HUES64 (cell line): ENCODE data around the gene ACAP2.

Experiments
- H3K27ac ChIP-seq: 2 replicates; pipeline ENCODE4 v1.7.0; 2013; ENCODE audit warnings: low read depth, low read length, inconsistent platforms
- H3K27me3 ChIP-seq: 2 replicates; pipeline ENCODE4 v1.6.1; 2013; ENCODE audit warnings: mild to moderate bottlenecking, low read length; ENCODE audit not compliant: insufficient read depth
- H3K36me3 ChIP-seq: 2 replicates; pipeline ENCODE4 v1.6.1; 2013; ENCODE audit warnings: mild to moderate bottlenecking, low read length; ENCODE audit not compliant: insufficient read depth
- H3K4me1 ChIP-seq: 2 replicates; pipeline ENCODE4 v1.6.1; 2013; ENCODE audit warnings: mild to moderate bottlenecking, low read length, moderate library complexity; ENCODE audit not compliant: insufficient read depth
- H3K4me3 ChIP-seq: 2 replicates; pipeline ENCODE4 v1.5.1; 2013; ENCODE audit warnings: mild to moderate bottlenecking, low read length, moderate library complexity
- H3K9ac ChIP-seq: 2 replicates; pipeline ENCODE4 v1.6.1; 2013; ENCODE audit warnings: mild to moderate bottlenecking, low read depth, low read length
- H3K9me3 ChIP-seq: 2 replicates; pipeline ENCODE4 v1.6.1; 2013; ENCODE audit warnings: low read depth, low read length; ENCODE audit not compliant: insufficient read depth
- WGBS: fragments of 150-250, 120-280 bp; methylation state at CpG from one replicate; pipeline ENCODE4 v1.1.7; 2013; ENCODE audit warnings: missing lambda C conversion rate; 5-methylcytosine and 5-hydroxymethylcytosine counted together

The ACAP2 gene

DNA sequence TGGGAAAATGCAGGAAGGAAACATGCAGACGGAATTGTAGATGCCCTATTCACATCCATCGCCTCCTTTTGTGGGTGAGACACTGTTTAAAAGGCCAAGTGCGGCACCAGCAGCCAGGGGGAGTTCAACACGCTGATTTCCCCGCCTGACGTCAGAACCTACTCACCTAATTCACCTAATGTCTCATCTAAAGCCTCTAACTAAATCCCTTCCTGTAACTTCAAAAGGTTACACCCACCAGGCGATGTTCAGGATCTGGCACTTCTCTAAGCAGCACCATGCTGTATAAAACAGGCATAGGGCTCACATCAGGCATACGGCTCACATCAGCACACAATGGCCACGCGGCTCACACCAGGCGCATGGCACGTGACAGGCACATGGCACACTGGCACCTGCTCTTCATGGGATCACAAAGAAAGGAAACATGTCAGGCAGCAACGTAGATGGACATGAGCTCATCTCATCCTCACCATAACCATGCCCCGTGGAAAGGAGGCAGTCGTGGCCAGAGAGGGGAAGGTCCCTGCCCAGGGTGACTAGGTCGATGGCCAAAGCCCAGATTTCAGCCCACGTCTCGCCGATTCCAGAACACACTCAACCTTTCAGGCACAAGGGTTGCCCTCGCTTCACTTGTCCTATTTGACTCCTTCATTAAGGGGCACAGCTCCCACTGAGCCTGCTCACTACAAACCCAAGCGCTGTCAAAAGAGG, 193.6 kb downstream of the ACAP2 start:
- Histone ChIP-seq H3K4me1 (peaks cover 25% of the 10 kb centered on the region), H3K27me3 (no peaks in the 10 kb centered on the region), H3K9ac (no peak overlapping the region), H3K9me3 (no peaks in the 10 kb centered on the region), H3K27ac (no peak overlapping the region), H3K4me3 (no peak overlapping the region), H3K36me3 (0 out of 2 replicates have a peak, but pooled peaks cover 5% of the 10 kb centered on the region)
- WGBS: 93% methylated on average over 21 of the region's 21 CpGs

- Histone ChIP-seq H3K4me1 (peaks cover 23% of the 10 kb centered on the region), H3K4me3 (no peak overlapping the region)
- WGBS: 92% methylated on average over 8 of the region's 8 CpGs
Measured at GRCh38 chr3:195248281-195248680, 194.5 kb downstream of the ACAP2 start.

DNA sequence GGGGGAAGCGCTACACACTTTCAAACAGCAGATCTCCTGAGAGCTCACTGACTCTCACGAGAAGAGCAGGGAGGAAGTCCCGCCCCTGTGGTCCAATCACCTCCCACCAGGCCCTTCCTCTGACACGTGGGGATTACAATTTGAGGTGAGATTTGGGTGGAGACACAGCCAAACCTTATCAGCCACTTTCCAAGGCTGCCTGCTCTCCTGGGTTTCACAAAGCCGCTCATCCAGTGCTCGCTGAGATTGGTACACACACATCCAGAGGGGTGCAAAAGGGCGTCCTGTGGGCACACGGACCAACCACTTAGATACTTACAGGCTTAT, 195.0 kb downstream of the ACAP2 start:
- 0 out of 2 replicates have a peak, but pooled peaks cover 5% of the 10 kb centered on the region for H3K36me3 ChIP-seq
- no peak overlapping the region for H3K4me3 ChIP-seq
- H3K27ac ChIP-seq: no peak overlapping the region
- 88% methylated on average over 4 of the region's 8 CpGs for WGBS
- H3K9me3 ChIP-seq: no peaks in the 10 kb centered on the region
- H3K9ac ChIP-seq: no peak overlapping the region
- H3K4me1 ChIP-seq: peaks cover 20% of the 10 kb centered on the region
- no peaks in the 10 kb centered on the region for H3K27me3 ChIP-seq

More at GRCh38 chr3:195248281-195248680, 194.5 kb downstream of the ACAP2 start:
- H3K9ac ChIP-seq: no peak overlapping the region
- no peaks in the 10 kb centered on the region for H3K9me3 ChIP-seq
- H3K27me3 ChIP-seq: no peaks in the 10 kb centered on the region
- H3K27ac ChIP-seq: no peak overlapping the region
- H3K36me3 ChIP-seq: 0 out of 2 replicates have a peak, but pooled peaks cover 5% of the 10 kb centered on the region

DNA sequence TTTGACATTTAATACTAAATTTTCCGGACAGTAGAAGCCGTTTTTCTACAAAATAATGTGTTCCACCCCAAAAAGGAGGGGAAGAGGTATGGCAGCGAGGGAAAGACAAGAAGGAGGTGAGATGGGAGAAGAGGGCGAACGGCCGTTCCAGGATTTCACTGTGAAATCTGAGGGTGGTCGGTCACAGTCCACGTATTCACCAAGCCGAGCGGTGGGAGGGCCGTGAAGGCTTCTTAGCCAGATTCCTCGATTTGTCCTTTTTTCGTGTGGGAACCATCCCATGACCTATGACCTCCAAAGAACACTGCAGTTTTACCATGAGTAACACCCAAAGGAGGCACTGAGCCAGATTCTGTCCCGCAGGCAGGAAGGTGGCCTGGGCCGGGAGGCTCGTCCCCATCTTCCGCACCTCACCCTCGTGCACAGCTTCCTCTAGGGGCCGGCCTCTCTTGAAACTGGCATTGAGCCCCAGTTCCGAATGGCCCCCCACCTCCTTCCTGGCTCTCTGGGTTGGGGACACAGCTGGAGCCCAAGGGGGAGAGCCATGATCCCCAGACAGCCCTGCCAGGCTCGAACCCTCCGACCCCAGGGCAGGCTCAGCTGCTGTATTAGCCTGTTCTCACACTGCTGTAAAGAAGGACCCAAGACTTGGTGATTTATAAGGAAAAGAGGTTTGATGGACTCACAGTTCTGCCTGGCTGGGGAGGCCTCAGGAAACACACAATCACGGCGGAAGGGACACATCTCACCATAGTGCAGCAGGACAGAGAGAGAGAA, 195.5 kb downstream of the ACAP2 start:
- H3K4me3 ChIP-seq: no peak overlapping the region
- H3K27ac ChIP-seq: no peak overlapping the region
- 93% methylated on average over 23 of the region's 24 CpGs for WGBS
- no peak overlapping the region for H3K9ac ChIP-seq
- H3K36me3 ChIP-seq: 0 out of 2 replicates have a peak, but pooled peaks cover 5% of the 10 kb centered on the region
- no peaks in the 10 kb centered on the region for H3K9me3 ChIP-seq
- H3K4me1 ChIP-seq: peaks cover 19% of the 10 kb centered on the region
- no peaks in the 10 kb centered on the region for H3K27me3 ChIP-seq

- Histone ChIP-seq H3K9me3 (no peaks in the 10 kb centered on the region), H3K27ac (no peak overlapping the region), H3K4me3 (no peak overlapping the region), H3K36me3 (0 out of 2 replicates have a peak, but pooled peaks cover 5% of the 10 kb centered on the region), H3K4me1 (peaks cover 13% of the 10 kb centered on the region), H3K27me3 (no peaks in the 10 kb centered on the region), H3K9ac (no peak overlapping the region)
- 95% methylated on average over 9 of the region's 9 CpGs for WGBS
Measured at GRCh38 chr3:195246581-195246995, 196.2 kb downstream of the ACAP2 start.

DNA sequence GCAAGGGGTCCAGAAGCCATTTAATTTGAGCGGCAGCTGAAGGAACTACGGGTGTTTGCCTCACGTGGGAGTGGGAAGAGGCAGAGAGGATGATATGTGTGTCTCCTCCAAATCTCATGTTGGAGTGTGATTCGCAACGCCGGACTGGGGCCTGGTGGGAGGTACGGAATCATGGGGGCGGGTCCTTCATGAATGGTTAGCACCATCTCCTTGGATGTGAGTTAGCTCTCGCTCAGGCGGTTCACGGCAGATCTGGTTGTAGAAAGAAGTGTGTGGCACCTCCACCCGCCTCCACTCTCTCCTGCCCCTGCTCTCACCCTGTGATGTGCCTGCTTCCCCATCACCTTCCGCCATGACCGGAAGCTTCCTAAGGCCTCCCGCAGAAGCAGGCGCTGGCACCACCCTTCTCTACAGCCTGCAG, 197.3 kb downstream of the ACAP2 start:
- no peak overlapping the region for H3K9ac ChIP-seq
- no peaks in the 10 kb centered on the region for H3K9me3 ChIP-seq
- 95% methylated on average over 16 of the region's 16 CpGs for WGBS
- H3K27me3 ChIP-seq: no peaks in the 10 kb centered on the region
- H3K4me3 ChIP-seq: no peak overlapping the region
- H3K27ac ChIP-seq: no peak overlapping the region
- 0 out of 2 replicates have a peak, but pooled peaks cover 5% of the 10 kb centered on the region for H3K36me3 ChIP-seq
- H3K4me1 ChIP-seq: peaks cover 5% of the 10 kb centered on the region; the same call in 1 of the 2 replicates

GRCh38 chr3:195241592-195242355, 201.0 kb downstream of the ACAP2 start:
- no peak overlapping the region for H3K9ac ChIP-seq
- no peaks in the 10 kb centered on the region for H3K9me3 ChIP-seq
- 90% methylated on average over 12 of the region's 12 CpGs for whole genome bisulfite sequencing
- 0 out of 2 replicates have a peak, but pooled peaks cover 3% of the 10 kb centered on the region for H3K36me3 ChIP-seq
- peaks cover 5% of the 10 kb centered on the region; the same call in 1 of the 2 replicates for H3K4me1 ChIP-seq
- H3K27ac ChIP-seq: no peak overlapping the region
- H3K27me3 ChIP-seq: no peaks in the 10 kb centered on the region
- H3K4me3 ChIP-seq: no peak overlapping the region

DNA sequence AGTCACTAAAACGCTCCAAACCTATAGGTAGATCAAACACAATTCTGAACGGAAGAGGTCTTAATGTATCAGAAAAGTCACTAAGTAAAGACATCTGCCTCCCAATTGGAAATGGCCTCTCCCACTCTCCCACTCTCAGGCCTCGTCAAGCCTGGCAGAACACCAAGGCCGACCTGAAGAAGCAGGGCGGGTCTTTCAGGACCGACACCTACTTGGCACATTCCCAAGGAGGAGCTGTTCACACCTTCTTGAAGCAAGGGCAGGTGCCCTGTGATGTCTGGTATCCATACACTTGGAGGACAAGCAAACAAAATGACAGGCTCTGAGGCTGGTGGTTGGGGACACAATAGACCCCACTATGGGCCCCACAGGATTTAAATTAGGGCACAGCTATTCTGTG, 201.9 kb downstream of the ACAP2 start:
- WGBS: 98% methylated on average over 6 of the region's 6 CpGs
- no peak overlapping the region for H3K4me3 ChIP-seq

GRCh38 chr3:195240171-195240701, 202.6 kb downstream of the ACAP2 start:
- Histone ChIP-seq H3K4me3 (no peak overlapping the region), H3K27me3 (no peaks in the 10 kb centered on the region), H3K9ac (no peak overlapping the region), H3K4me1 (peaks cover 5% of the 10 kb centered on the region; the same call in 1 of the 2 replicates), H3K27ac (no peak overlapping the region), H3K36me3 (0 out of 2 replicates have a peak, but pooled peaks cover 4% of the 10 kb centered on the region), H3K9me3 (no peaks in the 10 kb centered on the region)
- WGBS: 97% methylated on average over 14 of the region's 15 CpGs

More for the DNA sequence above, 201.9 kb downstream of the ACAP2 start:
- Histone ChIP-seq H3K27me3 (no peaks in the 10 kb centered on the region), H3K9me3 (no peaks in the 10 kb centered on the region), H3K36me3 (no peaks in the 10 kb centered on the region), H3K27ac (no peak overlapping the region), H3K4me1 (peaks cover 5% of the 10 kb centered on the region; the same call in 1 of the 2 replicates), H3K9ac (no peak overlapping the region)

GRCh38 chr3:195239121-195239520, 203.7 kb downstream of the ACAP2 start:
- Histone ChIP-seq H3K4me3 (no peak overlapping the region), H3K9ac (no peak overlapping the region), H3K4me1 (peaks cover 5% of the 10 kb centered on the region; the same call in 1 of the 2 replicates), H3K36me3 (0 out of 2 replicates have a peak, but pooled peaks cover 4% of the 10 kb centered on the region), H3K9me3 (no peaks in the 10 kb centered on the region), H3K27ac (no peak overlapping the region), H3K27me3 (no peaks in the 10 kb centered on the region)
- WGBS: no CpG with 5 or more reads among the region's 3 CpGs
